ENCODE results near the gene RTBDN.

The RTBDN gene

GRCh38 chr19:12786141-12786870 lies 48.1 kb downstream of the RTBDN start:
- DNase-seq (ENCODE audit: low read depth, low spot score), result no peak

GRCh38 chr19:12785431-12786031 lies 48.8 kb downstream of the RTBDN start:
- H3K4me3 ChIP-seq (ENCODE audit: low read length), result no peak overlapping the region
- no peak for DNase-seq (ENCODE audit: low read depth, low spot score)

More at GRCh38 chr19:12786141-12786870, 48.1 kb downstream of the RTBDN start:
- no peak overlapping the region for H3K4me3 ChIP-seq (ENCODE audit: low read length)

- no peak overlapping the region for H3K4me3 ChIP-seq (ENCODE audit: low read length)
- DNase-seq (ENCODE audit: low read depth, low spot score), result no peak
Observed at GRCh38 chr19:12784871-12785430, 49.4 kb downstream of the RTBDN start.

GRCh38 chr19:12784394-12784870 lies 49.9 kb downstream of the RTBDN start:
- no peak for DNase-seq (ENCODE audit: low read depth, low spot score)
- H3K4me3 ChIP-seq (ENCODE audit: low read length), result no peak overlapping the region

GRCh38 chr19:12783849-12784393 lies 50.5 kb downstream of the RTBDN start:
- H3K4me3 ChIP-seq (ENCODE audit: low read length), result peak overlapping the region; percentile 67
- DNase-seq (ENCODE audit: low read depth, low spot score), result no peak

GRCh38 chr19:12783291-12783848 lies 51.0 kb downstream of the RTBDN start:
- peak; percentile 76 for DNase-seq (ENCODE audit: low read depth, low spot score)
- H3K4me3 ChIP-seq (ENCODE audit: low read length), result peak overlapping the region; percentile 67

GRCh38 chr19:12782424-12783290 lies 51.7 kb downstream of the RTBDN start:
- peak; percentile 79 for DNase-seq (ENCODE audit: low read depth, low spot score)
- peak overlapping the region; percentile 67 for H3K4me3 ChIP-seq (ENCODE audit: low read length)

- no peak for DNase-seq (ENCODE audit: low read depth, low spot score)
- peak overlapping the region; percentile 67 for H3K4me3 ChIP-seq (ENCODE audit: low read length)
Observed at GRCh38 chr19:12782174-12782423, 52.3 kb downstream of the RTBDN start.

GRCh38 chr19:12779162-12779993 lies 55.0 kb downstream of the RTBDN start:
- peak overlapping the region; percentile 73; the same call in 1 of the 2 replicates for H3K4me3 ChIP-seq (ENCODE audit: low read length)
- no peak for DNase-seq (ENCODE audit: low read depth, low spot score)

- DNase-seq (ENCODE audit: low read depth, low spot score), result no peak
- peak overlapping the region; percentile 73 for H3K4me3 ChIP-seq (ENCODE audit: low read length)
Observed at GRCh38 chr19:12778905-12779161, 55.5 kb downstream of the RTBDN start.

- H3K4me3 ChIP-seq (ENCODE audit: low read length), result peak overlapping the region; percentile 73
- no peak for DNase-seq (ENCODE audit: low read depth, low spot score)
Observed at GRCh38 chr19:12778017-12778904, 56.1 kb downstream of the RTBDN start.

- DNase-seq (ENCODE audit: low read depth, low spot score), result no peak
- H3K4me3 ChIP-seq (ENCODE audit: low read length), result peak overlapping the region; percentile 73
Observed at GRCh38 chr19:12777217-12778016, 57.0 kb downstream of the RTBDN start.

All from Jurkat, Clone E6-1 (cell line).